ENCODE data around the gene RAB18. TPM values are rescaled to one million over a fixed set of nuclear protein-coding genes. Genes with fewer than 3 reads are reported as not detected.

The RAB18 gene
- total and polyA plus RNA-seq, 9 of the 15 experiments (the other 6 are each of a cell fraction or from before 2014, with no cell fraction given), result 10.5 to 46.3 (median 32.5) TPM

DNA sequence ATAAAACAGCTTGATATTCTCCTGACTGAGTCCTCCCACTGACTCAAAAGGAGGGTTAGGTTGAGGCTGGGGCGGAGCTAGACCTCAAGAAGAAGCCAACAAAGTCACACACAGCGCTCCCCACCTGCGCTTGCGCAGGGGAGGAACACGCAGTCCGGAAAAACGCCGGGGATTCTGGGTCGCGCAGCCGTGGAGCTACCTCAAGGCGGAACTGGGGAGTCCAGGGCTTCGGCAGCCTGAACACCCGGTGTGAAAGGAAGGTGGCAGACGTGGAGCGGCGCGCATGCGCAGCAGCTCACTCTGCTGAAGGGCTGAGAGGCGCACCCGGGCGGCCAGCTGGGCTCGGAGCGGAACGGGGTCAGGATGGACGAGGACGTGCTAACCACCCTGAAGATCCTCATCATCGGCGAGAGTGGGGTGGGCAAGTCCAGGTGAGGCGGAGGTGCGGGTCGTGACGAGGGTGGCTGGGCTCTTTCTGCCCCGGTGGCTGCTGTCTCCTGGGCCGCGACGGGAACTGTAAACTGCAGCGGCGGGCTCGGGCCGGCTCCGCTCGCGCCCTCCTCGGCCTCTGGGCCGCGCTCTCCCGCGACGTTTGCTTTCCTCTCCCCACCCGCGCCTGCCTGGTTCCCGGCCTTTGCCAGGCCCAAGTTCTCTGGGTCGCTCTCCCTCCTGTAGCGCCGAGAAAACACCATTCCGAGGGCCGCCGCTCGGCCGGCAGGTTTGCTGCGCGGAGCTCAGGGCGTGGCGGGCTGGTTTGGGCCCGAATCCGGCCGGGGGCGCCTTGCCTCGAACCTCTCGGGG, at the start of gene RAB18 (continued):
- TF ChIP-seq, protein P1, sequence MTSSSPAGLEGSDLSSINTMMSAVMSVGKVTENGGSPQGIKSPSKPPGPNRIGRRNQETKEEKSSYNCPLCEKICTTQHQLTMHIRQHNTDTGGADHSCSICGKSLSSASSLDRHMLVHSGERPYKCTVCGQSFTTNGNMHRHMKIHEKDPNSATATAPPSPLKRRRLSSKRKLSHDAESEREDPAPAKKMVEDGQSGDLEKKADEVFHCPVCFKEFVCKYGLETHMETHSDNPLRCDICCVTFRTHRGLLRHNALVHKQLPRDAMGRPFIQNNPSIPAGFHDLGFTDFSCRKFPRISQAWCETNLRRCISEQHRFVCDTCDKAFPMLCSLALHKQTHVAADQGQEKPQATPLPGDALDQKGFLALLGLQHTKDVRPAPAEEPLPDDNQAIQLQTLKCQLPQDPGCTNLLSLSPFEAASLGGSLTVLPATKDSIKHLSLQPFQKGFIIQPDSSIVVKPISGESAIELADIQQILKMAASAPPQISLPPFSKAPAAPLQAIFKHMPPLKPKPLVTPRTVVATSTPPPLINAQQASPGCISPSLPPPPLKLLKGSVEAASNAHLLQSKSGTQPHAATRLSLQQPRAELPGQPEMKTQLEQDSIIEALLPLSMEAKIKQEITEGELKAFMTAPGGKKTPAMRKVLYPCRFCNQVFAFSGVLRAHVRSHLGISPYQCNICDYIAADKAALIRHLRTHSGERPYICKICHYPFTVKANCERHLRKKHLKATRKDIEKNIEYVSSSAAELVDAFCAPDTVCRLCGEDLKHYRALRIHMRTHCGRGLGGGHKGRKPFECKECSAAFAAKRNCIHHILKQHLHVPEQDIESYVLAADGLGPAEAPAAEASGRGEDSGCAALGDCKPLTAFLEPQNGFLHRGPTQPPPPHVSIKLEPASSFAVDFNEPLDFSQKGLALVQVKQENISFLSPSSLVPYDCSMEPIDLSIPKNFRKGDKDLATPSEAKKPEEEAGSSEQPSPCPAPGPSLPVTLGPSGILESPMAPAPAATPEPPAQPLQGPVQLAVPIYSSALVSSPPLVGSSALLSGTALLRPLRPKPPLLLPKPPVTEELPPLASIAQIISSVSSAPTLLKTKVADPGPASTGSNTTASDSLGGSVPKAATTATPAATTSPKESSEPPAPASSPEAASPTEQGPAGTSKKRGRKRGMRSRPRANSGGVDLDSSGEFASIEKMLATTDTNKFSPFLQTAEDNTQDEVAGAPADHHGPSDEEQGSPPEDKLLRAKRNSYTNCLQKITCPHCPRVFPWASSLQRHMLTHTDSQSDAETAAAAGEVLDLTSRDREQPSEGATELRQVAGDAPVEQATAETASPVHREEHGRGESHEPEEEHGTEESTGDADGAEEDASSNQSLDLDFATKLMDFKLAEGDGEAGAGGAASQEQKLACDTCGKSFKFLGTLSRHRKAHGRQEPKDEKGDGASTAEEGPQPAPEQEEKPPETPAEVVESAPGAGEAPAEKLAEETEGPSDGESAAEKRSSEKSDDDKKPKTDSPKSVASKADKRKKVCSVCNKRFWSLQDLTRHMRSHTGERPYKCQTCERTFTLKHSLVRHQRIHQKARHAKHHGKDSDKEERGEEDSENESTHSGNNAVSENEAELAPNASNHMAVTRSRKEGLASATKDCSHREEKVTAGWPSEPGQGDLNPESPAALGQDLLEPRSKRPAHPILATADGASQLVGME (CRISPR knock-in tag; IDR thresholded peaks at IDR 0.05), result peak; percentile 25; the same call in 1 of the 2 replicates
- no peak for TF ChIP-seq ZNF146 (CRISPR knock-in tag; IDR thresholded peaks at IDR 0.05; ENCODE audit: unreplicated experiment)
- TF ChIP-seq SMARCC2 (IDR thresholded peaks at IDR 0.05; ENCODE audit: low read depth), result no peak
- TF ChIP-seq, protein P2, sequence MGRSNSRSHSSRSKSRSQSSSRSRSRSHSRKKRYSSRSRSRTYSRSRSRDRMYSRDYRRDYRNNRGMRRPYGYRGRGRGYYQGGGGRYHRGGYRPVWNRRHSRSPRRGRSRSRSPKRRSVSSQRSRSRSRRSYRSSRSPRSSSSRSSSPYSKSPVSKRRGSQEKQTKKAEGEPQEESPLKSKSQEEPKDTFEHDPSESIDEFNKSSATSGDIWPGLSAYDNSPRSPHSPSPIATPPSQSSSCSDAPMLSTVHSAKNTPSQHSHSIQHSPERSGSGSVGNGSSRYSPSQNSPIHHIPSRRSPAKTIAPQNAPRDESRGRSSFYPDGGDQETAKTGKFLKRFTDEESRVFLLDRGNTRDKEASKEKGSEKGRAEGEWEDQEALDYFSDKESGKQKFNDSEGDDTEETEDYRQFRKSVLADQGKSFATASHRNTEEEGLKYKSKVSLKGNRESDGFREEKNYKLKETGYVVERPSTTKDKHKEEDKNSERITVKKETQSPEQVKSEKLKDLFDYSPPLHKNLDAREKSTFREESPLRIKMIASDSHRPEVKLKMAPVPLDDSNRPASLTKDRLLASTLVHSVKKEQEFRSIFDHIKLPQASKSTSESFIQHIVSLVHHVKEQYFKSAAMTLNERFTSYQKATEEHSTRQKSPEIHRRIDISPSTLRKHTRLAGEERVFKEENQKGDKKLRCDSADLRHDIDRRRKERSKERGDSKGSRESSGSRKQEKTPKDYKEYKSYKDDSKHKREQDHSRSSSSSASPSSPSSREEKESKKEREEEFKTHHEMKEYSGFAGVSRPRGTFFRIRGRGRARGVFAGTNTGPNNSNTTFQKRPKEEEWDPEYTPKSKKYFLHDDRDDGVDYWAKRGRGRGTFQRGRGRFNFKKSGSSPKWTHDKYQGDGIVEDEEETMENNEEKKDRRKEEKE (IDR thresholded peaks at IDR 0.05; ENCODE audit: borderline replicate concordance in 1 of 2, control insufficient read depth in 1 of 2, low read depth in 2 of 2, low read length in 1 of 2), result peak in 1 of 2 experiments; percentile 94; a peak in 2 of 4 replicates
- TF ChIP-seq ELF2 (CRISPR knock-in tag; IDR thresholded peaks at IDR 0.05), result peak; percentile 88
- no peak for TF ChIP-seq CEBPB (tag; IDR thresholded peaks at IDR 0.05)
- no peak for TF ChIP-seq ZNF280B (CRISPR knock-in tag; IDR thresholded peaks at IDR 0.05)
- peak; percentile 84 for TF ChIP-seq POU5F1 (IDR thresholded peaks at IDR 0.05; ENCODE audit: borderline replicate concordance, low read depth, low read length, partially characterized antibody)
- TF ChIP-seq EHMT2 (IDR thresholded peaks at IDR 0.05), result no peak
- peak; percentile 68; the same call in 1 of the 2 replicates for TF ChIP-seq TAF7 (tag; IDR thresholded peaks at IDR 0.05)
- TF ChIP-seq ZNF76 (CRISPR knock-in tag; IDR thresholded peaks at IDR 0.05; ENCODE audit: borderline replicate concordance), result no peak
- TF ChIP-seq DACH1 (IDR thresholded peaks at IDR 0.05; ENCODE audit: partially characterized antibody), result peak; percentile 84
- TF ChIP-seq ZNF644 (tag; IDR thresholded peaks at IDR 0.05; ENCODE audit: low read depth), result 0 out of 2 replicates have a peak, but pooled peaks have one; percentile 36
- no peak for TF ChIP-seq MYNN (IDR thresholded peaks at IDR 0.05)
- TF ChIP-seq MYNN (CRISPR knock-in tag; IDR thresholded peaks at IDR 0.05), result no peak
- peak; percentile 85 to 93; a peak in 3 of 4 replicates for TF ChIP-seq SIN3A (IDR thresholded peaks at IDR 0.05; ENCODE audit: borderline replicate concordance in 2 of 2, control insufficient read depth in 1 of 2, low read depth in 2 of 2, low read length in 2 of 2)
- peak; percentile 87 for TF ChIP-seq C11orf30 (IDR thresholded peaks at IDR 0.05; ENCODE audit: low read depth)

All from K562 (cell line).